Measurements from ENCODE around the gene MCM3.

Gene MCM3

GRCh38 chr6:52284460-52285176, at the start of gene MCM3:
MCM3 (minus strand) TSS chr6:52284742; CDS start chr6:52284674, 68 bp downstream.
- peak; percentile 98 for DNase-seq (ENCODE audit: low read depth)

DNA sequence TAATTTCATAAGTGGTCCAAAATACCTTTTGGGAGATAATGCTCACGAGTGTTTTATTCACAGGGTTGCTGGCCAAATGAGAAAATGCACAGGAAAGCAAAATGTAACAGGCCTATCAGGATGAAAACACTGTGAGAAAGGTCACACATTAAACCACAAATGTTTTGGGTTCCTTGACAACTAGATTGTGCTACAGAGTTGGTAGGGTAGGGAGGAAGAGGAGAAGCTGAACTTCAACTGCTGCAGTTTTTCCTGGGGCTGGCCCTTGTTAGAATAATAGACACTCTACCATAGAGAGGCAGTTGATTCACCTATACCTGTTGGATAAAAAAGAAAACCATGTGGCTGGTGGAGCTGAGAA, 49.3 kb upstream of the MCM3 start:
- no peak for DNase-seq (ENCODE audit: low read depth)

DNA sequence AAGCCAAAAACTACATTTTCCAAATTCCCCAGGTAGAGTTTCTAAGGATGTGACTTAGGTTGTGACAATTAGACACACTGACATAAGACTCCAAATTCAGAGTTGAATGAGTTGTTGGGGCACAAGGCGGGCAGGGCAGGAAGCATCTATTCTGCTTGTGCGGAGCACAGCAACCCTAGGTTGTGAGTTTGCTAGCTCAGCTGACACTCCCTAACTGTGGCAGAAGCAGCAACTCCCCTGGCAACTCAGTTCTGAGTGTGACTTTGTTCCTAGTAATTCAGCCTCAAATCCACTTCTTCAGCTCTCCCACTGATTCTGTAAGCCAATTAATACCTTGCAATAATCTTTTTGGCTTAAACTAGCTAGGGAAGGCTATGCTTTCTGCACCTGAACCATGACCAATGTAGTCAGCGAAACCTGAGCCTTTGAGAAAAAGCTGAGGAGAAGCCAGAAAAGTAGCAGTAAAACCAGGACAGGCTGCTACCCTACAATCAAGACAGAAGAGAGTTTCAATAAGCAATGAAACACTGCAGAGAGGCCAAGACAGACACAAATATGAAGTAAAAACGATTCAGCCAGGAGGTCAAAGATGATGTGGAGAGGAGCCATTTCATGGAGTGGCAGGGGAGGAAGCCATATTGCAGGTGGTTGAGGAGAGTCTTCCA, 47.4 kb upstream of the MCM3 start:
- no peak for DNase-seq (ENCODE audit: low read depth)

- no peak for DNase-seq (ENCODE audit: low read depth)
Measured at GRCh38 chr6:52330470-52330869, 45.9 kb upstream of the MCM3 start.

GRCh38 chr6:52328729-52329128, 44.2 kb upstream of the MCM3 start:
- no peak for DNase-seq (ENCODE audit: low read depth)

DNA sequence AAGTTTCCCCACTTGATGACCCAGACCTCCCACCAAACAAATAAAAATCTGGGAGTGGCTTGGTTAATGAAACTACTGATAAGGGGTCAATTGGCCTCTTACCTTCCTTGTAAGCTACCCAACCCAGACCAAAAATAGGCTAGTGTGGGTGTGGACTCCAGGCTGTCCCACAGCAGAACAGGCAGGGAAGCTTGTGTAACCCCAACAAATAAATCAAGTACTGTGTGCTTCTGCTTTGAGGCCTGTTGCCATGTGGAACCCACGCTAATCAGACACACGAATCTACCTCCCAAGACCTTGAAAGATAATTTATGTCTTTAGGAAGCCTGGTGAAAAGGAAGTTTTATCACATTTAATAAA, 43.7 kb upstream of the MCM3 start:
- no peak for DNase-seq (ENCODE audit: low read depth)

GRCh38 chr6:52326540-52327364, 42.2 kb upstream of the MCM3 start:
- DNase-seq (ENCODE audit: low read depth) = no peak

GRCh38 chr6:52325695-52326471, 41.3 kb upstream of the MCM3 start:
- no peak for DNase-seq (ENCODE audit: low read depth)

DNA sequence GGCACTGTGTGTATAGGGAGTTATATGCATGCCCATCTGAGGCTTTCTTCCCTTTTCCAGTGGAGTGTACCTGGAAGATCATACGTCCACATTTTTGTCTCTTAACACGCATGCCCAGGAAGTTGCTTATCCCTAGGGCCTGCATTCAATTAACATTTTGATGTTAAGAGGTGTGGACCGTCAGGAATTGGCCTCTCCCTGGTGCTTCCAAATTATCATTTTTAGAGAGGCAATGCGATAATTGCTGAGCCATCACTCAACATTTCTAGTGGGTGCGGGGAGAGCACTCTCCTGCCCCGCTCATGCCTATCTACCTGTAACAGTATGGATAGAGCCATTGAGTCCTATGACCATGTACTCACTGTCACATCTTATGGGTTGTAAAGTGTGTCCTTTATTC, 39.6 kb upstream of the MCM3 start:
- DNase-seq (ENCODE audit: low read depth) = no peak

DNA sequence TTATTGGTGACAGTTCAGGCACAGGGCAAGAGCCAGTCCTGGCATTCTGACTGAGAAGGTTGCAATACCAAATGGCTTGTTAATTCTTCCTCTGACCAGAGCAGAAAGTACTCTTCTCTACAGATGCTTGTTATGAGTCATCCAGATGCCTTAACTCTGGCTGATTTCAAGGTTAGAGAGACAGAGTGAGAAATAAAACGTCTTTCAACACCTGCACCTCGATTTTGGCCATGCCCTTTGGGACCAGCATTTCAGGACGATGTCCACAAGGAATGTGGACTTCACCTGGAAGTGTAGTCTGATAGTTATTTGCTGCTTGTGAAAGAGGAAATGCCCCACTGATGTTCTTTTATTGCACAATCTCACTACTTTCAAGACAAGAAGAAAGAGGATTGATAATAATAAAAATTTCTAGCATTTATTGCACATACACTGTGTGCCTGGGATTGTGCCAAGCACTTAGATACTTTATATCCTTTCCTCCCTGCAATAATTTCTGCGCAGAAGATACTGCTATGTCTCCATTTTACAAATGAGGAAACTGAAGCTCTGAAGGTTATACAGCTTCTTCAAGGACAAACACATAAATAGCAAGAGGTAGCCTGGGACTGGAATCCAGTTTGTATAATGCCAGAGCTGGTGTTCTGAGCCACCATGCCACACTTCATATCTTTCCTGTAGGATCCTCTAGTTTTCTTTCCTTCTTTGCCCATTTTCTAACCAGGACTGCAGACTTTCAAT, 33.5 kb upstream of the MCM3 start:
- peak; percentile 36 for DNase-seq (ENCODE audit: low read depth)

DNA sequence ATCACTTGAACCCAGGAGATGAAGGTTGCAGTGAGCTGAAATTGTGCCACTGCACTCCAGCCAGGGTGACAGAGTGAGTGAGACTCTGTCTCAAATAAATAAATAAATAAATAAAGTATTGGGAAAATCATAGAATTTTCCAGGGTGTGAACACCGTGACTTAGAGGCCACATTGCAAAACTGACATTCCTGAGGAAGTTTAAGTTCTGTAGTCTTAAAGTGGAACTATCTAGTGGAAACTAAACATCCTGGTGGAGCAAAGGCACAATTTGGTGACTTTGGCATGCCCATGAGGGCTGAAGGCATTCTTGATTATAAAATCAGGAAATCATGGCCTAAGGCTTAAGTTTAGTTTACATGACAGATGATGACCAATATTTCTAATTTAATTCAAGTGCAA, 32.7 kb upstream of the MCM3 start:
- no peak for DNase-seq (ENCODE audit: low read depth)

GRCh38 chr6:52314752-52315151, 30.2 kb upstream of the MCM3 start:
- no peak for DNase-seq (ENCODE audit: low read depth)

DNA sequence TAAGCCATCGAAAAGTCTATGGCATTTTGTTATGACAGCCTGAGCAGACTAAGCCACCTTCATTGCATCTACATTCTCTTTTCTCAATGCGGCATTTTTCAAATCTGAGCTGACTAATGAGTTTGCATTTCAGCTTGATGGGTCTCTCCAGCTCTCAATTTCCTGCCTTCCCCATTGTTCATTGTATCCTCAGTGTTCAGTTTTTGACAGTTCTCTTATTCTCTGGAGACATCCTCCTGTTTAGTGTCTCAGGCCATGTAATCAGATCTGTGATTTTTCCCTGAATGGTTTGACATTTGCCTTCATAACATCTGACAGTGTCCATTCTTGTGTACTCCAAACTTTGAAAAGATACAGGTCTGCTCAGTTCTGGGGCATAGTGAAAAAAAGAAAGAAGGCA, 27.9 kb upstream of the MCM3 start:
- no peak for DNase-seq (ENCODE audit: low read depth)

DNA sequence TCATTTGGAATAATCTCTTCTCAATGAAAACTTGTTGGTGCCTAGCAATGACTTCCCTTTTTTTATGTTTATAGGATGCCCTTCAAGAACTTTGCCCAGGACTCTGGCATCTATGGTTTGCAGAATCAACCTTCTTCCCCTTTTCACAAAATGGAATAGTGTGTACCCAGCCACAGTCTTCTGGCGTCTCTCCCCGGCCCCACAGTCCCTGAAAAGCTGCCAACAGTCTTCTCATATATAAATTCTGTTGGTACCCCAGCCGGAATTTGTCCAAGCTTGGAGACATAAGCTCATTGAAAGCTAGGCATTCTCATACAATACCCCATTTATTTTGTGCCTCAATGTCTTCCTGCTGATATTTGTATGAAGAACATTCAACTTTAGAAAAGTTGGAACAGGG, 26.4 kb upstream of the MCM3 start:
- no peak for DNase-seq (ENCODE audit: low read depth)

- no peak for DNase-seq (ENCODE audit: low read depth)
Measured at GRCh38 chr6:52307900-52308372, 23.4 kb upstream of the MCM3 start.

GRCh38 chr6:52306972-52307870, 22.7 kb upstream of the MCM3 start:
- DNase-seq (ENCODE audit: low read depth) = no peak

DNA sequence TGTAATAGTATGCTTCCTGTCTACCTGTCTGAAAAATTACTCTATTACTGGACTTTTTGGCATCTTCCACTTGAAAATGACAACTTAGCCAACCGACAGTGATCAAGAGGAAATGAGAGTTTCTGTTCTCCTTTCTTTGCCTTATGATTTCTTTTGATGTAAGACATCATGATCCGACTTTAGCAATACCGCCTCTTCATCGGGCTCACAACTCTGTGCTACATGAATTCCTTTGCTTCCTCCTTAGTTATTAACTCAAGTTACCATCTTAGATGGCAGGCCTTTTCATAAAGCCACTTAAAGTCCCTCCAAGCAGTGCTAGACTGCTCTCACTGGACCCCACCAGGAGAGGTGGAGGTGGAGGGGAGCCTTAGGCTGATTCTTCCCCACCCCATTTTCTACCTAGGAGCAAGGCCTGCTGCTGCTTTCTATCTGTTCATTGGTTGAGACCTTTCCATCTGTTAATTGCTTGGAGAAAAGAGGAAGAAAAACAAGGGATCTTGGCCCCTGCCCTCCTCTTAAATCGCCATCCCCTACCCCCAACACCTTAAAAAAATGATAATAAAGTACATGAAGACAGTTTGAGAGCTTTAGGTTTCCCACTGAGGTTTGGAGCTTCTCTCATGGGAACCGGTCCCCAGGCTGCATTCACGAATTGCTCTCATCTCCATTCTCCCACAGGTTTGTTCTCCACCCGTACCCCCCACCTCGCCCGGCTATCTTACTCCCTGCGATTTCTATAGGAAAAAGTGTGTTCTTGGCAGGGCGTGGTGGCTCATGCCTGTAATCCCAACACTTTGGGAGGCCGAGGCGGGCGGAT, 21.6 kb upstream of the MCM3 start:
- DNase-seq (ENCODE audit: low read depth) = no peak

- DNase-seq (ENCODE audit: low read depth) = no peak
Measured at GRCh38 chr6:52305411-52305810, 20.9 kb upstream of the MCM3 start.

GRCh38 chr6:52304983-52305390, 20.4 kb upstream of the MCM3 start:
- no peak for DNase-seq (ENCODE audit: low read depth)

- DNase-seq (ENCODE audit: low read depth) = no peak
Measured at GRCh38 chr6:52303178-52303577, 18.6 kb upstream of the MCM3 start.

Data from GM04503 (cell line).